Raji (cell line): ENCODE results near the gene VMO1.

Source experiments
- POLR2A ChIP-seq: IDR thresholded peaks from 2 replicates; pipeline ENCODE4 v1.6.1; 2011; ENCODE audit warnings: low read depth, low read length, control low read depth; ENCODE audit not compliant: insufficient read depth

Gene VMO1

GRCh38 chr17:4780325-4780955, 5.7 kb downstream of the VMO1 start:
- no peak for TF ChIP-seq POLR2A

GRCh38 chr17:4777969-4778760, 8.0 kb downstream of the VMO1 start:
- TF ChIP-seq POLR2A = no peak

GRCh38 chr17:4772235-4772613, 13.9 kb downstream of the VMO1 start:
- no peak for TF ChIP-seq POLR2A

GRCh38 chr17:4771519-4772234, 14.5 kb downstream of the VMO1 start, which contains the start of gene TM4SF5:
Gene TM4SF5, plus strand, starts transcription at chr17:4771886. Its CDS starts 37 bp downstream, at chr17:4771923.
- TF ChIP-seq POLR2A = no peak

- no peak for TF ChIP-seq POLR2A
Observed at GRCh38 chr17:4769628-4770027, 16.5 kb downstream of the VMO1 start.

GRCh38 chr17:4768298-4768697, 17.9 kb downstream of the VMO1 start:
- no peak for TF ChIP-seq POLR2A

- no peak for TF ChIP-seq POLR2A
Observed at GRCh38 chr17:4766723-4767122, 19.4 kb downstream of the VMO1 start.

GRCh38 chr17:4766201-4766600, 20.0 kb downstream of the VMO1 start:
- no peak for TF ChIP-seq POLR2A

GRCh38 chr17:4764595-4764994, 21.6 kb downstream of the VMO1 start:
- TF ChIP-seq POLR2A = no peak

GRCh38 chr17:4759776-4760236, 26.4 kb downstream of the VMO1 start:
- TF ChIP-seq POLR2A = no peak

GRCh38 chr17:4753392-4753791, 32.8 kb downstream of the VMO1 start:
- no peak for TF ChIP-seq POLR2A

GRCh38 chr17:4751932-4752331, 34.2 kb downstream of the VMO1 start:
- TF ChIP-seq POLR2A = no peak

GRCh38 chr17:4750606-4751005, 35.6 kb downstream of the VMO1 start:
- no peak for TF ChIP-seq POLR2A

GRCh38 chr17:4748686-4749085, 37.5 kb downstream of the VMO1 start:
- TF ChIP-seq POLR2A = no peak

- no peak for TF ChIP-seq POLR2A
Observed at GRCh38 chr17:4747847-4748246, 38.3 kb downstream of the VMO1 start.

GRCh38 chr17:4744999-4745969, 40.9 kb downstream of the VMO1 start:
- TF ChIP-seq POLR2A = no peak
